Hepatocyte (in vitro differentiated cells): ENCODE results near the gene TSPAN15.

Experiments
- EZH2 ChIP-seq: fragments of 200-600 bp; sonication (generic); IDR thresholded peaks from 2 replicates; pipeline ENCODE4 v1.6.1; 2016; ENCODE audit warnings: antibody characterized with exemption, mild to moderate bottlenecking, borderline replicate concordance
- EZH2phosphoT487 ChIP-seq: fragments of 200-600 bp; sonication (generic); IDR thresholded peaks from one replicate; pipeline ENCODE4 v1.6.1; 2018; ENCODE audit warnings: antibody characterized with exemption, mild to moderate bottlenecking, low read depth, moderate library complexity; ENCODE audit not compliant: unreplicated experiment, severe bottlenecking
- TF ChIP-seq, protein P1 (sequence below): fragments of 200-600 bp; sonication (generic); IDR thresholded peaks from 2 replicates; pipeline ENCODE4 v1.5.1; 2016; ENCODE audit warnings: antibody characterized with exemption, mild to moderate bottlenecking; ENCODE audit not compliant: poor library complexity

DNA sequence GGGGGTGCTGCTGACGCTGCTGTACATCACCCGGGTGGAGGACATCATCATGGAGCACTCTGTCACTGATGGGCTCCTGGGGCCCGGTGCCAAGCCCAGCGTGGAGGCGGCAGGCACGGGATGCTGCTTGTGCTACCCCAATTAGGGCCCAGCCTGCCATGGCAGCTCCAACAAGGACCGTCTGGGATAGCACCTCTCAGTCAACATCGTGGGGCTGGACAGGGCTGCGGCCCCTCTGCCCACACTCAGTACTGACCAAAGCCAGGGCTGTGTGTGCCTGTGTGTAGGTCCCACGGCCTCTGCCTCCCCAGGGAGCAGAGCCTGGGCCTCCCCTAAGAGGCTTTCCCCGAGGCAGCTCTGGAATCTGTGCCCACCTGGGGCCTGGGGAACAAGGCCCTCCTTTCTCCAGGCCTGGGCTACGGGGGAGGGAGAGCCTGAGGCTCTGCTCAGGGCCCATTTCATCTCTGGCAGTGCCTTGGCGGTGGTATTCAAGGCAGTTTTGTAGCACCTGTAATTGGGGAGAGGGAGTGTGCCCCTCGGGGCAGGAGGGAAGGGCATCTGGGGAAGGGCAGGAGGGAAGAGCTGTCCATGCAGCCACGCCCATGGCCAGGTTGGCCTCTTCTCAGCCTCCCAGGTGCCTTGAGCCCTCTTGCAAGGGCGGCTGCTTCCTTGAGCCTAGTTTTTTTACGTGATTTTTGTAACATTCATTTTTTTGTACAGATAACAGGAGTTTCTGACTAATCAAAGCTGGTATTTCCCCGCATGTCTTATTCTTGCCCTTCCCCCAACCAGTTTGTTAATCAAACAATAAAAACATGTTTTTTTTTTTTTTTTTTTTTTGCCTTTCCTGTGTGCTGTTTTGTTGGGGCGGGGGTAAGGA, 55.8 kb downstream of the TSPAN15 start:
- no peak for TF ChIP-seq EZH2phosphoT487
- TF ChIP-seq, protein P1, sequence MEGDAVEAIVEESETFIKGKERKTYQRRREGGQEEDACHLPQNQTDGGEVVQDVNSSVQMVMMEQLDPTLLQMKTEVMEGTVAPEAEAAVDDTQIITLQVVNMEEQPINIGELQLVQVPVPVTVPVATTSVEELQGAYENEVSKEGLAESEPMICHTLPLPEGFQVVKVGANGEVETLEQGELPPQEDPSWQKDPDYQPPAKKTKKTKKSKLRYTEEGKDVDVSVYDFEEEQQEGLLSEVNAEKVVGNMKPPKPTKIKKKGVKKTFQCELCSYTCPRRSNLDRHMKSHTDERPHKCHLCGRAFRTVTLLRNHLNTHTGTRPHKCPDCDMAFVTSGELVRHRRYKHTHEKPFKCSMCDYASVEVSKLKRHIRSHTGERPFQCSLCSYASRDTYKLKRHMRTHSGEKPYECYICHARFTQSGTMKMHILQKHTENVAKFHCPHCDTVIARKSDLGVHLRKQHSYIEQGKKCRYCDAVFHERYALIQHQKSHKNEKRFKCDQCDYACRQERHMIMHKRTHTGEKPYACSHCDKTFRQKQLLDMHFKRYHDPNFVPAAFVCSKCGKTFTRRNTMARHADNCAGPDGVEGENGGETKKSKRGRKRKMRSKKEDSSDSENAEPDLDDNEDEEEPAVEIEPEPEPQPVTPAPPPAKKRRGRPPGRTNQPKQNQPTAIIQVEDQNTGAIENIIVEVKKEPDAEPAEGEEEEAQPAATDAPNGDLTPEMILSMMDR, result no peak
- TF ChIP-seq EZH2, result no peak
